ENCODE measurements around the gene SMCHD1. TPM values are rescaled to one million over a fixed set of nuclear protein-coding genes. Genes with fewer than 3 reads are reported as not detected.

Gene SMCHD1
- total and polyA plus RNA-seq, 2 experiments from 2014 or later = 18.9 to 54.2 TPM

DNA sequence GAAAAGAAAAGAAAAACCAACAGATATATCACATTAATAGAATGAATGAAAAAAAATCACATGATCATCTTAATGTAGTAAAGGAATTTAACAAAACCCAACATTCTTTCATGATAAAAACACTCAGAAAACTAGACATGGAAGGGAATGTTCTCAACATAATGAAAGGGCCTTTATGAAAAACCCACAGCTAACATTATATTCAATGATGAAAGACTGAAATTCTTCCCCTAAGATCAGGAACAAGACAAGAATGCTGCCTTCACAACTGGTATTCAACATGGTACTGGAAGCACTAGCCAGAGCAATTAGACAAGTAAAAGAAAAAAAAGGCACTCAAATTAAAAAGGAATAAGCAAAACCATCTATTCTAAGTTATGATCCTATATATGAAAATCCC lies 162.8 kb downstream of the SMCHD1 start:
- Histone ChIP-seq H3K4me3 (no peak overlapping the region), H3K4me1 (ENCODE audit: low read depth) (no peaks in the 10 kb centered on the region), H3K27me3 (no peaks in the 10 kb centered on the region), H3K9me3 (ENCODE audit: low read depth) (no peaks in the 10 kb centered on the region), H3K27ac (no peak overlapping the region), H3K36me3 (no peaks in the 10 kb centered on the region)
- no peak for DNase-seq (ENCODE audit: low read depth in 1 of 2, low spot score in 1 of 2)
- TF ChIP-seq, protein P1, sequence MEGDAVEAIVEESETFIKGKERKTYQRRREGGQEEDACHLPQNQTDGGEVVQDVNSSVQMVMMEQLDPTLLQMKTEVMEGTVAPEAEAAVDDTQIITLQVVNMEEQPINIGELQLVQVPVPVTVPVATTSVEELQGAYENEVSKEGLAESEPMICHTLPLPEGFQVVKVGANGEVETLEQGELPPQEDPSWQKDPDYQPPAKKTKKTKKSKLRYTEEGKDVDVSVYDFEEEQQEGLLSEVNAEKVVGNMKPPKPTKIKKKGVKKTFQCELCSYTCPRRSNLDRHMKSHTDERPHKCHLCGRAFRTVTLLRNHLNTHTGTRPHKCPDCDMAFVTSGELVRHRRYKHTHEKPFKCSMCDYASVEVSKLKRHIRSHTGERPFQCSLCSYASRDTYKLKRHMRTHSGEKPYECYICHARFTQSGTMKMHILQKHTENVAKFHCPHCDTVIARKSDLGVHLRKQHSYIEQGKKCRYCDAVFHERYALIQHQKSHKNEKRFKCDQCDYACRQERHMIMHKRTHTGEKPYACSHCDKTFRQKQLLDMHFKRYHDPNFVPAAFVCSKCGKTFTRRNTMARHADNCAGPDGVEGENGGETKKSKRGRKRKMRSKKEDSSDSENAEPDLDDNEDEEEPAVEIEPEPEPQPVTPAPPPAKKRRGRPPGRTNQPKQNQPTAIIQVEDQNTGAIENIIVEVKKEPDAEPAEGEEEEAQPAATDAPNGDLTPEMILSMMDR (IDR thresholded peaks at IDR 0.05; ENCODE audit: low read depth, low read length) = no peak

DNA sequence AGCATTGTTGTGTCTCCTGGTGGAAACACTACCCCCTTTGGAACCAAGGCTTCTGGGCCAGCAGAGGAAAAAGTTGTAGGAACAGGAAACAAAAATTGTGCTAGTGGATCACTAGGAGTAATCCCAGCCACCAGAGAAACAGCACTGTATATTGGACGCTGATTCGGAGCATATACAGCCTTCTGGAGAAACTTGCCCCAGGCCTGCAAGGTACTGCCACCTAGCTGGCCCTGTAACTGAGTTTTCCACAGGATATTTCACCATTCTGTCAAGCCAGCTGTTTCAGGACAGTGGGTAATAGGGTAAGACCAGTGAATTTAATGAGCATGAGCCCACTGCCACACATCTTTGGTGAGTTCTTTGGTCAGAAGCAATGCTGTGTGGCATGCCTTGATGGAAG lies 166.2 kb downstream of the SMCHD1 start:
- Histone ChIP-seq H3K9me3 (ENCODE audit: low read depth) (no peaks in the 10 kb centered on the region), H3K4me3 (no peak overlapping the region), H3K27ac (no peak overlapping the region), H3K27me3 (no peaks in the 10 kb centered on the region), H3K36me3 (no peaks in the 10 kb centered on the region), H3K4me1 (ENCODE audit: low read depth) (peaks cover 3% of the 10 kb centered on the region)
- DNase-seq (ENCODE audit: low read depth in 1 of 2, low spot score in 1 of 2) = no peak
- TF ChIP-seq, protein P1 (IDR thresholded peaks at IDR 0.05; ENCODE audit: low read depth, low read length) = no peak

DNA sequence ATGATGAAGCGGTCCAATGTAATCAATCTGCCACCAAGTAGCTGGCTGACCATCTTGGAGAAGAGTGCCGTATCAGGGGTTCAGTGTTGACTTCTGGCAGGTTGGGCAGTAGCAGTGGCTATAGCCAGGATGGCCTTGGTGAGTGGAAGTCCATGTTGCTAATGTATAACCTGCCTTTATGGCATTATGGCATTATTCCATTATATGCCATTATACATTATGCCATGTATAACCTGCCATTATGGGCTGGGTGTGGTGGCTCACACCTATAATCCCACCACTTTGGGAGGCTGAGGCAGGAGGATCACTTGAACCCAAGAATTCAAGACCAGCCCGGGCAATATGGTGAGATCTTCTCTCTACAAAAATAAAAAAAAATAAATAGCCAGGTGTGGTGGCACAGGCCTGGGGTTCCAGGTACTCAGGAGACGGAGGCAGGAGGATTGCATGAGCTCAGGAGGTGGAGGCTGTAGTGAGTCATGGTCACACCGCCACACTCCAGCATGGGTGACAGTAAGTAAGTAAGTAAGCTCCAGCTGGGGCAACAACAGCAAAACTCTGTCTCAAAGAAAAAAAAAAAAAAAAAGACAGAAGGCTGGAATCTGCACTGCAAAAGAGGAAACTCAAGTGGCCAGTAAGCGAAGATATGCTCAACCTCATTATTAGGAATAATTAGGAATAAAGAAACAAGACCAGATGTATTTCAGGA lies 166.8 kb downstream of the SMCHD1 start:
- TF ChIP-seq, protein P1 (IDR thresholded peaks at IDR 0.05; ENCODE audit: low read depth, low read length) = no peak

DNA sequence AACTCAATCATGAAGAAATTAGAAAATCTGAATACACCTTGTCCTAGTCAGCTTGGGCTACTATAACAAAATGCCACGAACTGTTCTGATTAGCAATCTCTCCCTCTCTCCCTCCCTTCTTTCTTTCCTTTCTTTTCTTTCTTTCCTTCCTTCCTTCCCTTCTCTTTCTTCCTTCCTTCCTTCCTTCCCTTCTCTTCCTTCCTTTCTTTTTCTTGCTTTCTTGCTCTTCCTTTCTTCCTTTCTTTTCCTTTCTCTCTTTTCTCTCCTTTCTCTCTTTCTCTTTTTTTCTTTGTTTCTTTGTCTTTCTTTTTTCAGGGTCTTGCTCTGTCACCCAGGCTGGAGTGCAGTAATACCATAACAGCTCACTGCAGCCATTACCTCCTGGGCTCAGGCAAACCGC lies 167.7 kb downstream of the SMCHD1 start:
- H3K4me1 ChIP-seq (ENCODE audit: low read depth) = peaks cover 6% of the 10 kb centered on the region
- H3K4me3 ChIP-seq = no peak overlapping the region
- no peaks in the 10 kb centered on the region for H3K9me3 ChIP-seq (ENCODE audit: low read depth)
- H3K27me3 ChIP-seq = no peaks in the 10 kb centered on the region
- H3K27ac ChIP-seq = no peak overlapping the region
- no peaks in the 10 kb centered on the region for H3K36me3 ChIP-seq
- TF ChIP-seq, protein P1 (IDR thresholded peaks at IDR 0.05; ENCODE audit: low read depth, low read length) = no peak
- DNase-seq (ENCODE audit: low read depth in 1 of 2, low spot score in 1 of 2) = no peak

More for the DNA sequence above, 166.8 kb downstream of the SMCHD1 start:
- Histone ChIP-seq H3K27me3 (no peaks in the 10 kb centered on the region), H3K36me3 (no peaks in the 10 kb centered on the region), H3K27ac (no peak overlapping the region), H3K4me1 (ENCODE audit: low read depth) (peaks cover 6% of the 10 kb centered on the region), H3K9me3 (ENCODE audit: low read depth) (no peaks in the 10 kb centered on the region), H3K4me3 (no peak overlapping the region)
- DNase-seq (ENCODE audit: low read depth in 1 of 2, low spot score in 1 of 2) = no peak

DNA sequence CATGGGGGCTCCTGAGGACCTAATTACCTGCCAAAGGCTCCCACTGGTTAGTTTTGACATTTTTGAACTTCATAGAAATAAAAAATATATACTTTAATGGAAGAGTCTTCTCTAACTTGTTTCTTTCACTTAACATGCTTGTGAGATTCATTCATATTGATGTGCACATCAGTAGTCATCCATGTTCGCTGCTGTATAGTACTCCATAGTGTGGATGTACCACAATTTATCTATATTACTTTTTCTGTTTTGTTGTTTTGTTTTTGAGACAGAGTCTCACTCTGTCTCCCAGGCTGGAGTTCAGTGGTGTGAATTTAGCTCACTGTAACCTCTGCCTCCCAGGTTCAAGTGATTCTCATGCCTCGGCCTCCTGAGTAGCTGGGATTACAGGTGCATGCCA lies 168.4 kb downstream of the SMCHD1 start:
- H3K36me3 ChIP-seq = no peaks in the 10 kb centered on the region
- TF ChIP-seq, protein P1 (IDR thresholded peaks at IDR 0.05; ENCODE audit: low read depth, low read length) = no peak
- H3K9me3 ChIP-seq (ENCODE audit: low read depth) = no peaks in the 10 kb centered on the region
- H3K4me3 ChIP-seq = no peak overlapping the region
- no peaks in the 10 kb centered on the region for H3K27me3 ChIP-seq
- DNase-seq (ENCODE audit: low read depth in 1 of 2, low spot score in 1 of 2) = no peak
- H3K4me1 ChIP-seq (ENCODE audit: low read depth) = peaks cover 6% of the 10 kb centered on the region
- no peak overlapping the region for H3K27ac ChIP-seq

All from cardiac muscle cell (in vitro differentiated cells and primary cell).